H9 (cell line): ENCODE measurements around the gene ZNF648. TPM values are rescaled to one million over a fixed set of nuclear protein-coding genes. Genes with fewer than 3 reads are reported as not detected.

Experiments
- DNase-seq: peaks from one replicate; pipeline ENCODE4 v3.0.0-alpha.2; 2017
- H2AFZ ChIP-seq: one replicate; pipeline ENCODE4 v1.6.1; 2013; ENCODE audit warnings: mild to moderate bottlenecking, low read length, control low read depth, moderate library complexity
- H2AK5ac ChIP-seq: 2 replicates; pipeline ENCODE4 v1.6.1; 2013; ENCODE audit warnings: low read length, control low read depth, mixed read lengths; ENCODE audit not compliant: insufficient read length
- H2BK120ac ChIP-seq: one replicate; pipeline ENCODE4 v1.6.1; 2013; ENCODE audit warnings: low read depth, mild to moderate bottlenecking, low read length, control low read depth, inconsistent platforms; ENCODE audit not compliant: poor library complexity, severe bottlenecking
- H2BK12ac ChIP-seq: 2 replicates; pipeline ENCODE4 v1.6.1; 2013; ENCODE audit warnings: low read length, control low read depth, mixed read lengths, low read depth; ENCODE audit not compliant: insufficient read length
- H2BK15ac ChIP-seq: 2 replicates; pipeline ENCODE4 v1.6.1; 2013; ENCODE audit warnings: low read depth, low read length, control low read depth
- H2BK20ac ChIP-seq: one replicate; pipeline ENCODE4 v1.6.1; 2013; ENCODE audit warnings: low read depth, mild to moderate bottlenecking, low read length, control low read depth, inconsistent platforms; ENCODE audit not compliant: poor library complexity, severe bottlenecking
- H2BK5ac ChIP-seq: 2 replicates; pipeline ENCODE4 v1.6.1; 2013; ENCODE audit warnings: low read length, control low read depth, mixed read lengths; ENCODE audit not compliant: insufficient read length
- H3K14ac ChIP-seq: 2 replicates; pipeline ENCODE4 v1.6.1; 2013; ENCODE audit warnings: low read length, control low read depth; ENCODE audit not compliant: insufficient read depth
- H3K18ac ChIP-seq: 2 replicates; pipeline ENCODE4 v1.6.1; 2013; ENCODE audit warnings: low read depth, mild to moderate bottlenecking, mixed read lengths, low read length, control low read depth; ENCODE audit not compliant: insufficient read length
- H3K23ac ChIP-seq: 2 replicates; pipeline ENCODE4 v1.6.1; 2013; ENCODE audit warnings: low read length, control low read depth, mixed read lengths, low read depth; ENCODE audit not compliant: insufficient read length
- H3K23me2 ChIP-seq: 2 replicates; pipeline ENCODE4 v1.6.1; 2013; ENCODE audit warnings: low read depth, mild to moderate bottlenecking, mixed read lengths, low read length, control low read depth; ENCODE audit not compliant: insufficient read length, poor library complexity, severe bottlenecking
- H3K27ac ChIP-seq: 2 replicates; pipeline ENCODE4 v1.5.1; 2013; ENCODE audit warnings: low read length, control low read depth, mixed read lengths, low read depth; ENCODE audit not compliant: insufficient read length
- H3K27me3 ChIP-seq: 2 replicates; pipeline ENCODE4 v1.6.1; 2013; ENCODE audit warnings: low read length, control low read depth, inconsistent platforms; ENCODE audit not compliant: insufficient read depth
- H3K4ac ChIP-seq: 2 replicates; pipeline ENCODE4 v1.6.1; 2013; ENCODE audit warnings: low read depth, mild to moderate bottlenecking, control low read depth, inconsistent platforms, low read length, moderate library complexity
- H3K4me1 ChIP-seq: 2 replicates; pipeline ENCODE4 v1.6.1; 2013; ENCODE audit warnings: low read length, control low read depth, inconsistent platforms; ENCODE audit not compliant: insufficient read depth
- H3K4me2 ChIP-seq: 2 replicates; pipeline ENCODE4 v1.6.1; 2013; ENCODE audit warnings: low read length, control low read depth, mixed read lengths; ENCODE audit not compliant: insufficient read length, insufficient read depth
- H3K56ac ChIP-seq: 2 replicates; pipeline ENCODE4 v1.6.1; 2013; ENCODE audit warnings: low read depth, mild to moderate bottlenecking, mixed read lengths, low read length, control low read depth; ENCODE audit not compliant: insufficient read length
- H3K79me1 ChIP-seq: 2 replicates; pipeline ENCODE4 v1.6.1; 2013; ENCODE audit warnings: low read depth, mild to moderate bottlenecking, moderate library complexity, low read length, control low read depth, inconsistent platforms; ENCODE audit not compliant: insufficient read depth, poor library complexity, severe bottlenecking
- H3K79me2 ChIP-seq: 2 replicates; pipeline ENCODE4 v1.6.1; 2013; ENCODE audit warnings: low read length, control low read depth, inconsistent platforms; ENCODE audit not compliant: insufficient read depth
- H3K9ac ChIP-seq: 2 replicates; pipeline ENCODE4 v1.6.1; 2013; ENCODE audit warnings: low read length, control low read depth, mixed read lengths; ENCODE audit not compliant: insufficient read length; ENCODE audit errors: extremely low read depth
- H3K9me3 ChIP-seq: one replicate; pipeline ENCODE4 v1.6.1; 2013; ENCODE audit warnings: low read depth, low read length, inconsistent platforms; ENCODE audit not compliant: control insufficient read depth
- H3T11ph ChIP-seq: one replicate; pipeline ENCODE4 v1.6.1; 2013; ENCODE audit warnings: mild to moderate bottlenecking, low read length, control low read depth, inconsistent platforms
- H4K20me1 ChIP-seq: one replicate; pipeline ENCODE4 v1.6.1; 2013; ENCODE audit not compliant: control insufficient read depth, insufficient read length, insufficient read depth
- H4K5ac ChIP-seq: 2 replicates; pipeline ENCODE4 v1.6.1; 2013; ENCODE audit warnings: low read depth, mild to moderate bottlenecking, mixed read lengths, low read length, control low read depth; ENCODE audit not compliant: insufficient read length
- H4K8ac ChIP-seq: replicated peaks from 2 replicates; pipeline ENCODE4 v1.6.1; 2013; ENCODE audit warnings: low read length, control low read depth, mixed read lengths, low read depth; ENCODE audit not compliant: insufficient read length
- H4K91ac ChIP-seq: 2 replicates; pipeline ENCODE4 v1.6.1; 2013; ENCODE audit warnings: low read depth, mild to moderate bottlenecking, moderate library complexity, mixed read lengths, low read length, control low read depth; ENCODE audit not compliant: insufficient read length
- H3K27ac Mint-ChIP-seq, 3 experiments: 2 replicates in 2 of 3; 3 replicates in 1 of 3; pipeline ENCODE4 v1.8.0; 2020 to 2021; ENCODE audit warnings: mixed read lengths in 3 of 3, mild to moderate bottlenecking in 1 of 3, moderate library complexity in 1 of 3
- H3K27me3 Mint-ChIP-seq: 2 replicates; pipeline ENCODE4 v1.8.0; 2021; ENCODE audit warnings: low read depth, mild to moderate bottlenecking, moderate library complexity, mixed read lengths
- H3K36me3 Mint-ChIP-seq, 3 experiments: 2 replicates in 2 of 3; 3 replicates in 1 of 3; pipeline ENCODE4 v1.8.0; 2020 to 2021; ENCODE audit warnings: low read depth in 3 of 3, mixed read lengths in 3 of 3; ENCODE audit not compliant: insufficient read depth in 1 of 3
- H3K4me1 Mint-ChIP-seq, 2 experiments: 2 replicates each; pipeline ENCODE4 v1.8.0; 2020; ENCODE audit warnings: mixed read lengths in 2 of 2
- H3K4me3 Mint-ChIP-seq, 2 experiments: 2 replicates in 1 of 2; 3 replicates in 1 of 2; pipeline ENCODE4 v1.8.0; 2020 to 2021; ENCODE audit warnings: mild to moderate bottlenecking in 2 of 2, mixed read lengths in 2 of 2, moderate library complexity in 1 of 2
- H3K9me3 Mint-ChIP-seq, 2 experiments: 2 replicates in 1 of 2; 3 replicates in 1 of 2; pipeline ENCODE4 v1.8.0; 2020; ENCODE audit warnings: mild to moderate bottlenecking in 2 of 2, mixed read lengths in 2 of 2, moderate library complexity in 1 of 2
- WGBS: extraction: QIAGEN DNeasy Blood & Tissue Kit; methylation state at CpG from one replicate; pipeline ENCODE4 v1.1.7; 2013; ENCODE audit warnings: missing lambda C conversion rate, low lambda C conversion rate, mixed read lengths; ENCODE audit not compliant: insufficient read length; ENCODE audit errors: extremely low coverage; 5-methylcytosine and 5-hydroxymethylcytosine counted together
- total RNA-seq: library from RNA; stranded (reverse); gene quantifications from 2 replicates; pipeline ENCODE4 v1.2.1, GENCODE V29; 2021
- TF ChIP-seq, protein P1 (sequence below): fragments of 200-600 bp; sonication (generic); conservative IDR thresholded peaks from 3 replicates; pipeline ENCODE4 v1.8.0; 2021; ENCODE audit warnings: antibody characterized with exemption, mild to moderate bottlenecking

Gene ZNF648
- total RNA-seq, 1 experiment from 2014 or later = 1.4 TPM

DNA sequence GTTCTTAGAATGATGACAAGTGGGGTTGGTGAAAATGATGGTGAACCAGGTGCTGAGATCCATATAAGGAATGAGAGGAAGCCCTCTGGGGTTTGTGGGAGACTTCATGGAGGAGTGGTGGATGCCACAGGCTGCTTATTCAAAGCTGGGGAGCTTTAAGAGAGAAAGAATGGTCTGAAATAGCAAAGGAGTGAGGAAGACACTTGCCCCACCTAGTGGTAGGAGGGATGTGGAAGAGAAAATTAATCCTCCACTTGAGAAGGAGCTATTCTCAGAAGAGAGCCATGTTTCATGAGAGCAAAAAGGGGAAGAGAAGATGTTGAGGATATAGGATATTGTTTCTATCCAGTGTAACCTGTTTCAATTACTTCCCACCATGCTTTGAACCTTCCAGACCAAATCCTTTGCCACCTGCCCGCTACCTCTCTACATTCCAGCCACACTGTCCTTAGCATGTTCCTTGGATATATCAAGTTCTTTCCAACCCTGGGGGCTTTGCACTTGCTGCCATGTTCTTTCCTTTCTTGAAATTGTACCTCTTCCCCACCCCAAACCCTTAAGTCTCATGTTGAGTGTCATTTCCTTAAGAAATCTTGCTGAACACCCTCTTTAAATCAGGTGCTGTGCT lies 19.6 kb upstream of the ZNF648 start:
- peak; percentile 49 for DNase-seq
- Mint-ChIP-seq H3K9me3 (no peaks in the 10 kb centered on the region), H3K36me3 (no peaks in the 10 kb centered on the region), H3K4me3 (no peak overlapping the region), H3K27ac (no peak overlapping the region), H3K27me3 (no peaks in the 10 kb centered on the region), H3K4me1 (peaks cover 15% of the 10 kb centered on the region in 2 experiments)
- no peak overlapping the region for H3T11ph ChIP-seq
- H3K4me2 ChIP-seq = no peak overlapping the region
- no CpG with 5 or more reads among the region's 1 CpG for WGBS
- no peak overlapping the region for H3K4ac ChIP-seq
- no peak overlapping the region for H4K5ac ChIP-seq
- no peak overlapping the region for H3K18ac ChIP-seq
- H4K8ac ChIP-seq = no peak overlapping the region
- no peak overlapping the region for H2AFZ ChIP-seq
- H4K91ac ChIP-seq = no peak overlapping the region
- TF ChIP-seq, protein P1, sequence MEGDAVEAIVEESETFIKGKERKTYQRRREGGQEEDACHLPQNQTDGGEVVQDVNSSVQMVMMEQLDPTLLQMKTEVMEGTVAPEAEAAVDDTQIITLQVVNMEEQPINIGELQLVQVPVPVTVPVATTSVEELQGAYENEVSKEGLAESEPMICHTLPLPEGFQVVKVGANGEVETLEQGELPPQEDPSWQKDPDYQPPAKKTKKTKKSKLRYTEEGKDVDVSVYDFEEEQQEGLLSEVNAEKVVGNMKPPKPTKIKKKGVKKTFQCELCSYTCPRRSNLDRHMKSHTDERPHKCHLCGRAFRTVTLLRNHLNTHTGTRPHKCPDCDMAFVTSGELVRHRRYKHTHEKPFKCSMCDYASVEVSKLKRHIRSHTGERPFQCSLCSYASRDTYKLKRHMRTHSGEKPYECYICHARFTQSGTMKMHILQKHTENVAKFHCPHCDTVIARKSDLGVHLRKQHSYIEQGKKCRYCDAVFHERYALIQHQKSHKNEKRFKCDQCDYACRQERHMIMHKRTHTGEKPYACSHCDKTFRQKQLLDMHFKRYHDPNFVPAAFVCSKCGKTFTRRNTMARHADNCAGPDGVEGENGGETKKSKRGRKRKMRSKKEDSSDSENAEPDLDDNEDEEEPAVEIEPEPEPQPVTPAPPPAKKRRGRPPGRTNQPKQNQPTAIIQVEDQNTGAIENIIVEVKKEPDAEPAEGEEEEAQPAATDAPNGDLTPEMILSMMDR = peak; percentile 80
- H3K27me3 ChIP-seq = no peaks in the 10 kb centered on the region
- no peaks in the 10 kb centered on the region for H3K9me3 ChIP-seq
- H3K9ac ChIP-seq = no peak overlapping the region
- no peak overlapping the region for H2BK12ac ChIP-seq
- H2BK120ac ChIP-seq = no peak overlapping the region
- no peaks in the 10 kb centered on the region for H3K23me2 ChIP-seq
- no peak overlapping the region for H3K27ac ChIP-seq
- no peak overlapping the region for H2BK20ac ChIP-seq
- H3K56ac ChIP-seq = no peak overlapping the region
- H3K23ac ChIP-seq = no peak overlapping the region
- no peaks in the 10 kb centered on the region for H3K4me1 ChIP-seq
- no peak overlapping the region for H2BK15ac ChIP-seq
- H2AK5ac ChIP-seq = no peak overlapping the region
- H3K14ac ChIP-seq = no peak overlapping the region
- H3K79me2 ChIP-seq = no peaks in the 10 kb centered on the region
- H3K79me1 ChIP-seq = no peaks in the 10 kb centered on the region
- H2BK5ac ChIP-seq = no peak overlapping the region
- no peaks in the 10 kb centered on the region for H4K20me1 ChIP-seq
